Neural cell (in vitro differentiated cells): ENCODE data around the gene ZNF536. TPM values are rescaled to one million over a fixed set of nuclear protein-coding genes. Genes with fewer than 3 reads are reported as not detected.

Experiments used
- H2AFZ ChIP-seq: fragments of 200-600, 300-800 bp; sonication (generic), shearing (Covaris generic); 2 replicates; pipeline ENCODE4 v1.6.0; 2014; ENCODE audit warnings: low read depth, mild to moderate bottlenecking, antibody characterized with exemption, low read length, moderate library complexity
- H3F3A ChIP-seq: fragments of 200-600 bp; shearing (Covaris generic); 2 replicates; pipeline ENCODE4 v1.6.1; 2016; ENCODE audit warnings: mild to moderate bottlenecking, moderate library complexity, mixed read lengths, antibody characterized with exemption, low read length; ENCODE audit not compliant: insufficient read depth, poor library complexity, severe bottlenecking
- H3K27ac ChIP-seq: fragments of 200-600, 300-800 bp; sonication (generic), shearing (Covaris generic); 2 replicates; pipeline ENCODE4 v1.5.1; 2014; ENCODE audit warnings: mild to moderate bottlenecking, low read length, moderate library complexity
- H3K27me3 ChIP-seq: fragments of 300-800, 200-600 bp; sonication (generic), shearing (Covaris generic); 2 replicates; pipeline ENCODE4 v1.6.0; 2014; ENCODE audit warnings: mild to moderate bottlenecking, low read depth, low read length, moderate library complexity; ENCODE audit not compliant: insufficient read depth
- H3K36me3 ChIP-seq: fragments of 300-800, 200-600 bp; sonication (generic), shearing (Covaris generic); 2 replicates; pipeline ENCODE4 v1.5.1; 2014; ENCODE audit warnings: mild to moderate bottlenecking, antibody characterized with exemption, low read length, moderate library complexity; ENCODE audit not compliant: insufficient read depth
- H3K4me2 ChIP-seq: fragments of 300-800, 200-600 bp; sonication (generic), shearing (Covaris generic); 2 replicates; pipeline ENCODE4 v1.6.0; 2014; ENCODE audit warnings: mild to moderate bottlenecking, low read length
- H3K4me3 ChIP-seq: fragments of 300-800, 200-600 bp; sonication (generic), shearing (Covaris generic); 2 replicates; pipeline ENCODE4 v1.5.1; 2014; ENCODE audit warnings: mild to moderate bottlenecking, low read length, moderate library complexity
- H3K79me2 ChIP-seq: fragments of 200-600 bp; shearing (Covaris generic); replicated peaks from 2 replicates; pipeline ENCODE4 v1.6.0; 2014; ENCODE audit warnings: mild to moderate bottlenecking, low read length, moderate library complexity; ENCODE audit not compliant: insufficient read depth
- H3K9ac ChIP-seq: fragments of 300-800, 200-600 bp; sonication (generic), shearing (Covaris generic); 2 replicates; pipeline ENCODE4 v1.6.1; 2016; ENCODE audit warnings: mild to moderate bottlenecking, low read length, mixed read lengths
- H3K9me2 ChIP-seq: fragments of 200-600 bp; shearing (Covaris generic); 2 replicates; pipeline ENCODE4 v1.6.1; 2016; ENCODE audit warnings: mild to moderate bottlenecking, low read length, mixed read lengths; ENCODE audit not compliant: insufficient read depth
- H3K9me3 ChIP-seq: fragments of 200-600, 300-800 bp; sonication (generic), shearing (Covaris generic); 2 replicates; pipeline ENCODE4 v1.6.1; 2016; ENCODE audit warnings: mild to moderate bottlenecking, mixed run types, low read length, moderate library complexity, mixed read lengths
- H4K20me1 ChIP-seq: fragments of 200-600 bp; shearing (Covaris generic); 2 replicates; pipeline ENCODE4 v1.6.1; 2016; ENCODE audit warnings: mild to moderate bottlenecking, mixed run types; ENCODE audit not compliant: insufficient read depth
- CTCF ChIP-seq: fragments of 450-650 bp; IDR thresholded peaks from 2 replicates; pipeline ENCODE4 v1.5.1; 2014; ENCODE audit warnings: antibody characterized with exemption, mild to moderate bottlenecking, moderate library complexity; ENCODE audit not compliant: poor library complexity, severe bottlenecking
- EP300 ChIP-seq: fragments of 450-650 bp; conservative IDR thresholded peaks from 2 replicates; pipeline ENCODE4 v1.6.1; 2014; ENCODE audit warnings: antibody characterized with exemption, mild to moderate bottlenecking, moderate library complexity; ENCODE audit not compliant: poor library complexity, severe bottlenecking
- EZH2 ChIP-seq: fragments of 200-600, 300-800 bp; shearing (Covaris generic), sonication (generic); IDR thresholded peaks from 2 replicates; pipeline ENCODE4 v1.6.1; 2014; ENCODE audit warnings: antibody characterized with exemption, low read length, borderline replicate concordance, mild to moderate bottlenecking; ENCODE audit not compliant: insufficient read depth, poor library complexity, severe bottlenecking
- MXI1 ChIP-seq: fragments of 450-650 bp; conservative IDR thresholded peaks from 2 replicates; pipeline ENCODE4 v1.6.1; 2014; ENCODE audit warnings: antibody characterized with exemption, mild to moderate bottlenecking; ENCODE audit not compliant: poor library complexity, severe bottlenecking
- POLR2AphosphoS5 ChIP-seq: IDR thresholded peaks from 2 replicates; pipeline ENCODE4 v1.6.1; 2012
- RAD21 ChIP-seq: fragments of 450-650 bp; conservative IDR thresholded peaks from 2 replicates; pipeline ENCODE4 v1.6.1; 2014; ENCODE audit warnings: antibody characterized with exemption, mild to moderate bottlenecking, moderate library complexity
- REST ChIP-seq: IDR thresholded peaks from 2 replicates; pipeline ENCODE4 v1.6.1; 2012; ENCODE audit warnings: borderline replicate concordance
- SMC3 ChIP-seq: fragments of 450-650 bp; conservative IDR thresholded peaks from 2 replicates; pipeline ENCODE4 v1.6.1; 2014; ENCODE audit warnings: antibody characterized with exemption, mild to moderate bottlenecking, moderate library complexity; ENCODE audit not compliant: poor library complexity
- TAF1 ChIP-seq: IDR thresholded peaks from 2 replicates; pipeline ENCODE4 v1.6.1; 2012; ENCODE audit warnings: low read depth
- polyA plus RNA-seq: library from polyadenylated mRNA; depleted of rRNA; stranded (reverse); fragments of >200 nt; gene quantifications from 2 replicates; pipeline ENCODE4 v1.2.3, GENCODE V29; 2014

ZNF536 gene
- polyA plus RNA-seq, 1 donor from 2014 or later, result 13.9 TPM

- H3K27ac ChIP-seq, result no peak overlapping the region
- no peaks in the 10 kb centered on the region for H3K79me2 ChIP-seq
- H3K27me3 ChIP-seq, result no peaks in the 10 kb centered on the region
- no peaks in the 10 kb centered on the region for H3K9me2 ChIP-seq
- no peak overlapping the region for H3K9ac ChIP-seq
- no peak overlapping the region for H3K4me2 ChIP-seq
- no peak overlapping the region for H3K4me3 ChIP-seq
- no peaks in the 10 kb centered on the region for H3K36me3 ChIP-seq
- H3F3A ChIP-seq, result no peaks in the 10 kb centered on the region
- no peaks in the 10 kb centered on the region for H3K9me3 ChIP-seq
- H4K20me1 ChIP-seq, result no peaks in the 10 kb centered on the region
- TF ChIP-seq EP300 (no peak), POLR2AphosphoS5 (no peak), SMC3 (no peak), MXI1 (no peak), CTCF (no peak), EZH2 (no peak), REST (no peak)
- no peak overlapping the region for H2AFZ ChIP-seq
Observed at GRCh38 chr19:30391554-30392551, 19.7 kb downstream of the ZNF536 start.

GRCh38 chr19:30393046-30393445, 20.9 kb downstream of the ZNF536 start:
- Histone ChIP-seq H3F3A (no peaks in the 10 kb centered on the region), H3K27ac (no peak overlapping the region), H3K9ac (no peak overlapping the region), H2AFZ (no peak overlapping the region), H3K36me3 (no peaks in the 10 kb centered on the region), H3K9me3 (no peaks in the 10 kb centered on the region), H3K79me2 (no peaks in the 10 kb centered on the region), H3K4me3 (no peak overlapping the region), H4K20me1 (no peaks in the 10 kb centered on the region), H3K27me3 (no peaks in the 10 kb centered on the region), H3K9me2 (no peaks in the 10 kb centered on the region), H3K4me2 (no peak overlapping the region)
- TF ChIP-seq POLR2AphosphoS5, result no peak
- TF ChIP-seq REST, result no peak
- TF ChIP-seq CTCF, result no peak
- no peak for TF ChIP-seq TAF1
- TF ChIP-seq SMC3, result no peak
- no peak for TF ChIP-seq MXI1
- no peak for TF ChIP-seq EZH2
- no peak for TF ChIP-seq RAD21
- TF ChIP-seq EP300, result no peak
